ENCODE data around the gene FEN1.
A peak's percentile ranks its signal among the peaks of the same experiment; 100 is the strongest.

FEN1 gene

DNA sequence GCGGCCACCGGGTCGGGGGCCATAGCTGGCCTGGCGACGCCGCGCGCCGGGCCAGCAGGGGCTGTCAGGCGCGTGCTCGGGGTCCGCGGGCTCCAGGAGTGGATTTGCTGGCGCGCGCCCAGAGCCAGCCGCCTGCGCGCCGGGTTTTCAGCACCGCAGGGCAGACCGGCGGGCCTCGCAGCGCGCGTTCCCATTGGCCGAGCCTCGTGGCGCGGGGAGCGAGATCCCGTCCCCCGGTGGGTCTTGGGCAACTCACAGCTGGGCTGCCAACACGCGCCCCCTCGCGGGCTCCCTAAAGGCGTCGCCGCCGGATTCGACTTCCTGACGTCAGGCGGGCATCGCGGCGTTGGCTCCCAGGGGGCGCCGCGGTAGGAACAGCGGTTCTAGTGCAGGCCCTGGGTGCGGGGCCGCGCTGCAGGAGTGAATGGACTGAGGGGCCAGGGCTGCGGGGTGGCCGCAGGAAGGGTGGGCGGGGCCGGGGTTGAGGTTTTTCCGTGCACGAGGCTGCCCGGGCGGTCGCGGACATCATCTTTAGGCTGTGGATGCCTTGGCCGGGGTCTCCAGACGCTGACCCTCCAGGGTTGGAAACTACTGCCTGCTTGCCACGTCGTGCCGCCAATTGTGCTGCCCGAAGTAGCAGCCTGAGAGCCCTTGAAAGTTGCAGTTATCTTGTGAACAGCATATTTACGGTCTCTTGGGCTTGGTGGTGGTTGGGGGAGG, 24.2 kb downstream of the FEN1 start, which contains the start of gene FADS1:
TSS of gene FADS1 (minus strand) at position 268 of the 720 bp plus-strand sequence. CDS start at position 194, 74 bp downstream.
- Histone ChIP-seq H3K4me1 (ENCODE audit: control insufficient read depth in 5 of 5, insufficient read depth in 5 of 5, low read length in 5 of 5) (peaks cover 0 to 36% (median 28%) of the 10 kb centered on the region in 5 donors), H3K27ac (ENCODE audit: low read depth, low read length) (peak within 1 kb of the TSS; percentile 92), H3K36me3 (ENCODE audit: control insufficient read depth in 5 of 5, insufficient read depth in 5 of 5, low read length in 5 of 5) (peaks cover 0 to 10% (median 10%) of the 10 kb centered on the region in 5 donors), H3K9ac (ENCODE audit: low read length in 5 of 5) (peak within 1 kb of the TSS in 4 of 5 donors; percentile 70 to 93 (median 85)), H3K9me3 (ENCODE audit: control insufficient read depth in 5 of 5, low read length in 5 of 5) (no peaks in the 10 kb centered on the region), H3K4me3 (ENCODE audit: low read depth in 1 of 5, low read length in 5 of 5) (peak within 1 kb of the TSS; percentile 74 to 90 (median 87)), H3K27me3 (ENCODE audit: control insufficient read depth in 5 of 5, insufficient read depth in 4 of 5, low read length in 5 of 5) (no peaks in the 10 kb centered on the region)

DNA sequence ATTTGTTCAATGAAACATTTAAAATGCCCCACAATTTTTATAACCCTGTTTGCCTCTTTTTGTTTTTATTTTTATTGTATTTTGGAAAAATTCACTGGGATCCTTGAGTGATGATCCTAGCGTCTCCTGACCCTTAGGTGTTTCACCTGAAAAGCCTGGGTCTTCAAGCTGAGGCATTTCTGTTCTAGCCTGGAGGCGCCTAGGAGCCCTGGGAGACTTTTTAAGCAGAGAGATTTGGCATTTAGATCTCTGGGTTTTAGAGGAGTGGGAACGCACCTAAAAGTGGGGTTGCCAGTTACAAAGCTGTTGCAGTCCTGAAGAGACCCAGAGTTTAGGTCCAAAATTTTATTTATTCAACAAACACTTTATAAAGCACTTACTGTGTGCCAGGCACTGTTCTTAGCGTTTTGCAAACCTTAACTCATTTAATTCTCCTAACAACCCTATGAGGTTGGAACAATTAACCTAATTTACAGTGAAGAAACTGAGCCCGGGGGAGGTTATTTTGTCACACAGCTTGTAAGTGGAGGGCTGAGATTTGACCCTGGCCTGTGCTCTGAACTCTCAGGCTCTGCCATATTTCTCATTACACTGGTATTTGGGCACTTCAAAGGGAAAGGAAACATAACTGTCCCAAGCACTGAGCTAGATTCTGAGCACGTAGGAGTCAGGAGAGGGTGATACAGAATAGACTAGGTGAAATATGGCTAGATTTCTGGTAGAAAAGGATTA, 24.9 kb downstream of the FEN1 start:
- H3K4me1 ChIP-seq (ENCODE audit: control insufficient read depth in 5 of 5, insufficient read depth in 5 of 5, low read length in 5 of 5): peaks cover 0 to 36% (median 28%) of the 10 kb centered on the region in 5 donors
- H3K4me3 ChIP-seq (ENCODE audit: low read depth in 1 of 5, low read length in 5 of 5): peak overlapping the region in 4 of 5 donors; percentile 51 to 90 (median 71)
- H3K9ac ChIP-seq (ENCODE audit: low read length in 5 of 5): peak overlapping the region in 1 of 5 donors; percentile 68
- no peaks in the 10 kb centered on the region for H3K27me3 ChIP-seq (ENCODE audit: control insufficient read depth in 5 of 5, insufficient read depth in 4 of 5, low read length in 5 of 5)
- H3K9me3 ChIP-seq (ENCODE audit: control insufficient read depth in 5 of 5, low read length in 5 of 5): no peaks in the 10 kb centered on the region
- H3K27ac ChIP-seq (ENCODE audit: low read depth, low read length): peak overlapping the region; percentile 41
- H3K36me3 ChIP-seq (ENCODE audit: control insufficient read depth in 5 of 5, insufficient read depth in 5 of 5, low read length in 5 of 5): peaks cover 0 to 4% (median 2%) of the 10 kb centered on the region in 5 donors

DNA sequence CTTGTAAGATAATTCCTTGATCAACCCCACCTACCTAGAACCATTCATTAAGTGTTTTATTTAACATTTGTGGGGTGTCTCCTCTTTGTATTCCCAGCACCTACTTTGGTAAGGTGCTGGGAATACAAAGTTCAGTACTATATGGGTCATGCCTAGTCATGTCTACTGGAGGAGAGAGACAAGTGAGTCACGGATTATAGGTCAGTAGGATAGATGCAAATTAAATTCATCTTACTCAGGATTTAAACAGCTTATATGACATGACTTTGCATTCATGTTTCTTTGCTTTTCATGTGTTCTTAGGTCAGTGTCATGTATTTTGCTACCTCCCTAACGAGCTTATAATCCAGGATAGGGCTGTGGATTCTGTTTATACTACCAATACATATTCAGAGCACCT, 27.5 kb downstream of the FEN1 start:
- Histone ChIP-seq H3K4me3 (ENCODE audit: low read depth in 1 of 5, low read length in 5 of 5) (no peak overlapping the region), H3K36me3 (ENCODE audit: control insufficient read depth in 5 of 5, insufficient read depth in 5 of 5, low read length in 5 of 5) (no peaks in the 10 kb centered on the region), H3K9ac (ENCODE audit: low read length in 5 of 5) (no peak overlapping the region), H3K27ac (ENCODE audit: low read depth, low read length) (no peak overlapping the region), H3K9me3 (ENCODE audit: control insufficient read depth in 5 of 5, low read length in 5 of 5) (no peaks in the 10 kb centered on the region), H3K4me1 (ENCODE audit: control insufficient read depth in 5 of 5, insufficient read depth in 5 of 5, low read length in 5 of 5) (peaks cover 0 to 27% (median 22%) of the 10 kb centered on the region in 5 donors), H3K27me3 (ENCODE audit: control insufficient read depth in 5 of 5, insufficient read depth in 4 of 5, low read length in 5 of 5) (no peaks in the 10 kb centered on the region)

DNA sequence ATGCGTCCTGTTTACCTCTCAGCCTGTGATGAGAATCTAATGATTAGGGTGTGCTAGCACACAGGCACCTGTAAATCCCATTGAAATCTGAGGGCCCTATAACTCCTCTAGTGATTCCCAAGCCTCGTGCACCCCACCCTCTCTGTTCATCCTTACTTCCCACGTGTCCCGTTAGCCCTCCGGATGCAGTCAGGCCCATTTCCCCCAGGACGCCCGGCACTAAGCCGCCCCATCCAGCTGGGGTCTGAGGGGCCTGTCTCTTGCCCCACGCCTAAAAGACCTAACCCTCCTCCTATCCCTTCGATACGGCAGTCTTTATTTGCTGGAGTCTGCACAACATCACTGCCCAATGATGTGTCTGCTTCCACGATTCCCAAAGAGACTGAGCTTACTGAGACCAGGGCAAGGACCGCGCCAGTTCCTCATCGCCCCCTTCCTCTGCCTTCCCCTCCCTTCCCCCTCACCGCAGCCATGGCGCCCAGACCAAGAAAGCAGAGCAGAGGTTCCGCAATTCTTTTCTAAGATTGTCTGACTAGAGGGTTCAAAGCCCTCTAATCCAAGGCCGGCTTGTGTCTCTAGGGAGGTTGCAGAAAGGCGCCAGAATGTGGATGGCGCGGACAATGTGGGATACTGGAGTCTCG, 34.3 kb downstream of the FEN1 start:
- peak overlapping the region in 2 of 5 donors; percentile 35 to 54 for H3K9ac ChIP-seq (ENCODE audit: low read length in 5 of 5)
- peak overlapping the region; percentile 60 to 77 (median 68) for H3K4me3 ChIP-seq (ENCODE audit: low read depth in 1 of 5, low read length in 5 of 5)
- peak overlapping the region; percentile 55 for H3K27ac ChIP-seq (ENCODE audit: low read depth, low read length)
- H3K27me3 ChIP-seq (ENCODE audit: control insufficient read depth in 5 of 5, insufficient read depth in 4 of 5, low read length in 5 of 5): peaks cover 0 to 4% (median 0%) of the 10 kb centered on the region in 5 donors
- peaks cover 12 to 52% (median 40%) of the 10 kb centered on the region in 5 donors for H3K4me1 ChIP-seq (ENCODE audit: control insufficient read depth in 5 of 5, insufficient read depth in 5 of 5, low read length in 5 of 5)
- no peaks in the 10 kb centered on the region for H3K36me3 ChIP-seq (ENCODE audit: control insufficient read depth in 5 of 5, insufficient read depth in 5 of 5, low read length in 5 of 5)
- H3K9me3 ChIP-seq (ENCODE audit: control insufficient read depth in 5 of 5, low read length in 5 of 5): no peaks in the 10 kb centered on the region

DNA sequence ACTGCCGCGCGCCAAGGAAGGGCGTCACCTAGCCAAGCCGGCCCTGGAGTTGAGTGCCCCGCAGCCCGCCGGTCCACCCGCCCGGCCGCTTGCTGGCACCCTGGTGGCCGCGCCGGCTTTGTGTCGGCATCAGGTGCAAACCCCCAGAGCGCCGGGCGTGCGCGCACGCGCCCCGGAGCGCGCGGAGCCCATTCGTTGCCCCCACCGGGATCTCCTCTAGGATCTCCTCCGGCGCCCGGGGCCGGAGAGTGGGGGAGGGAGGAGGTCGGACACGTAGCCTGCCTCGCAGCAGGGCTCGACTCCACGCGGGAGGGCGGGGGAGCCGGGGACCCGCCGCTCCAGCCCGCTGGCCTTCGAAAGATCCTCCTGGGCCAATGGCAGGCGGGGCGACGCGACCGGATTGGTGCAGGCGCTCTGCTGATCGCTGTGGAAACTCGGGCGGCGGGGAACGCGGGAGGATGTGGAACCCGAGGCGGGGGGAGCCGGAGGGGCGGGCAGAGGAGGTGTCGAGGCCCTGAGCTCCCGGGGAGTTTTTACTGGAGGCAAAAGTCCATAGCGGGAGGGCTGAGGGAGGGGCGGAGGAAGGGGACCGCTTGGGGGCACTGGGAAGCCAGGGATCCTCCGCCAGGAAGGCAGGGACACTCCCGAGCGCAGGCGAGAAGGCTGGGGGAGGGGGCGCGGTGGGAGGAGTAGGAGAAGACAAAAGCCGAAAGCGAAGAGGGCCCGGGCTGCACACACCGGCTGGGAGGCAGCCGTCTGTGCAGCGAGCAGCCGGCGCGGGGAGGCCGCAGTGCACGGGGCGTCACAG, 35.1 kb downstream of the FEN1 start, which contains the start of gene FADS2:
TSS of gene FADS2 (plus strand) at position 730 of the 808 bp plus-strand sequence. CDS start 91 bp downstream, outside the sequence.
- Histone ChIP-seq H3K27me3 (ENCODE audit: control insufficient read depth in 5 of 5, insufficient read depth in 4 of 5, low read length in 5 of 5) (peaks cover 0 to 4% (median 0%) of the 10 kb centered on the region in 5 donors), H3K4me1 (ENCODE audit: control insufficient read depth in 5 of 5, insufficient read depth in 5 of 5, low read length in 5 of 5) (peaks cover 12 to 52% (median 40%) of the 10 kb centered on the region in 5 donors), H3K9ac (ENCODE audit: low read length in 5 of 5) (peak within 1 kb of the TSS; percentile 36 to 81 (median 62)), H3K27ac (ENCODE audit: low read depth, low read length) (peak within 1 kb of the TSS; percentile 55), H3K9me3 (ENCODE audit: control insufficient read depth in 5 of 5, low read length in 5 of 5) (no peaks in the 10 kb centered on the region), H3K36me3 (ENCODE audit: control insufficient read depth in 5 of 5, insufficient read depth in 5 of 5, low read length in 5 of 5) (no peaks in the 10 kb centered on the region), H3K4me3 (ENCODE audit: low read depth in 1 of 5, low read length in 5 of 5) (peak within 1 kb of the TSS; percentile 60 to 77 (median 68))

DNA sequence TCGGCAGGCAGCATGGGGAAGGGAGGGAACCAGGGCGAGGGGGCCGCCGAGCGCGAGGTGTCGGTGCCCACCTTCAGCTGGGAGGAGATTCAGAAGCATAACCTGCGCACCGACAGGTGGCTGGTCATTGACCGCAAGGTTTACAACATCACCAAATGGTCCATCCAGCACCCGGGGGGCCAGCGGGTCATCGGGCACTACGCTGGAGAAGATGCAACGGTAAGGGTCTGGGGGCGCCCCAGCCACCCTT, 35.6 kb downstream of the FEN1 start:
- Histone ChIP-seq H3K4me1 (ENCODE audit: control insufficient read depth in 5 of 5, insufficient read depth in 5 of 5, low read length in 5 of 5) (peaks cover 12 to 52% (median 40%) of the 10 kb centered on the region in 5 donors), H3K9ac (ENCODE audit: low read length in 5 of 5) (peak overlapping the region in 4 of 5 donors; percentile 36 to 62 (median 58)), H3K36me3 (ENCODE audit: control insufficient read depth in 5 of 5, insufficient read depth in 5 of 5, low read length in 5 of 5) (no peaks in the 10 kb centered on the region)

DNA sequence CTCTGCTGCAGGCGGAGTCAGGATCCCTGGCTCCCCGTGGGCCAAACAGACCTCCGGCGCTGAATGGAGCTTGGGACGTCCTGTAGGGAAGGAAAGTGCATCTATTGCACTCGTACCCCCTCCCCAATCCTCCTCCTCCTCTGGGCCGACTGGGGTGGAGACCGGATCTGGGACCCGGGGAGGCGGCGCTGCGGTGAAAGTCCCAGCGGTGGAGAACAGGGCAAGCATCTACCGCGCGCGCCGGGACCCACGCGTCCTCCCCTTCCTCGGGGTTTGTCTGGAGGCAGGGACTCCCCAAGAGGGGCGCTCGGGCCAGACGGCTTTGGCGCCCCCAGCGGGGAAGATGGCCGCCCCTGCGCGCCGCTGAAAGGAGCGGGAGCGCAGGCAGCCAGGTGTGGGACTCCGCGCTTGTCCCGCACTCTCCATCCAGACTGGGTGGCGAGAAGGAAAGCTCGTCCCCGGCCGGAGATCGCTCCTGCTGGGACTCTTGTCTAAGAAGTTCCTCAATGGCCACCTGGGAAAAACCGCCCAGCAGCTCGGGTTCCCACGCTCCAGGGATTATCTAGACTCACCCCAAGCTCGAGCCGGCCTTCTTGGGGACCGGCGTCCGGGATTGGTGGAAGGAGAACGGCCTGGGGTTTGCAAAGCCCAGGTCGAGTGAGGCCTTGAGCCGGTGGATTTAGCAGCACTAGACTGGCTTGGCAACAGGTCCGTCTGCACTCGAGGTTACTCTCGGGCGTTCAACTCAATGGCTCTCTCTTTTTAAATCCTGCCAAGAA, 36.1 kb downstream of the FEN1 start:
- Histone ChIP-seq H3K4me3 (ENCODE audit: low read depth in 1 of 5, low read length in 5 of 5) (peak overlapping the region; percentile 51 to 77 (median 68)), H3K4me1 (ENCODE audit: control insufficient read depth in 5 of 5, insufficient read depth in 5 of 5, low read length in 5 of 5) (peaks cover 12 to 53% (median 40%) of the 10 kb centered on the region in 5 donors), H3K36me3 (ENCODE audit: control insufficient read depth in 5 of 5, insufficient read depth in 5 of 5, low read length in 5 of 5) (no peaks in the 10 kb centered on the region), H3K27ac (ENCODE audit: low read depth, low read length) (peak overlapping the region; percentile 55), H3K9me3 (ENCODE audit: control insufficient read depth in 5 of 5, low read length in 5 of 5) (no peaks in the 10 kb centered on the region), H3K9ac (ENCODE audit: low read length in 5 of 5) (peak overlapping the region; percentile 36 to 81 (median 62)), H3K27me3 (ENCODE audit: control insufficient read depth in 5 of 5, insufficient read depth in 4 of 5, low read length in 5 of 5) (peaks cover 0 to 4% (median 0%) of the 10 kb centered on the region in 5 donors)

More for the DNA sequence above, 35.6 kb downstream of the FEN1 start:
- Histone ChIP-seq H3K4me3 (ENCODE audit: low read depth in 1 of 5, low read length in 5 of 5) (peak overlapping the region; percentile 38 to 77 (median 68)), H3K27ac (ENCODE audit: low read depth, low read length) (peak overlapping the region; percentile 55), H3K9me3 (ENCODE audit: control insufficient read depth in 5 of 5, low read length in 5 of 5) (no peaks in the 10 kb centered on the region), H3K27me3 (ENCODE audit: control insufficient read depth in 5 of 5, insufficient read depth in 4 of 5, low read length in 5 of 5) (peaks cover 0 to 4% (median 0%) of the 10 kb centered on the region in 5 donors)

DNA sequence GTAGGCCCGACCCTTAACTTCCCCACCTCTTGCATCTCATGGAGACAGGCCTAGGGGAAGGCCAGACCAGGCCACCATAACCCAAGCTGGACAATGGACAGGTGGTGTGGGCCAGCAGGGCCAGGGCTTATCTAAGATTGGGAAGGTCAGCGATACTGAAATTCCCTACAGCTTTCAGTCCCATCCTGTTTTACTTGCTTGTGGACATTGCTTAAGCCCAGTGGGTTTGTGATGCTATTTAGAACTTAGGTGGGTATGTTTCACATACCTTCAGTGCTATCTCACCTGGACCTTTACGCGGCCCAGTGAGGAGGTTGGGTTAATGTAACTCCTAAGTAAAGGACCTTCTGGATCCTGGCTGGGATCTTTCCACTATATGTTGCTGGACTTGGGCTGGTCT, 37.1 kb downstream of the FEN1 start:
- H3K4me1 ChIP-seq (ENCODE audit: control insufficient read depth in 5 of 5, insufficient read depth in 5 of 5, low read length in 5 of 5): peaks cover 14 to 62% (median 48%) of the 10 kb centered on the region in 5 donors
- peak overlapping the region in 1 of 5 donors; percentile 21 for H3K9ac ChIP-seq (ENCODE audit: low read length in 5 of 5)
- H3K27me3 ChIP-seq (ENCODE audit: control insufficient read depth in 5 of 5, insufficient read depth in 4 of 5, low read length in 5 of 5): peaks cover 0 to 4% (median 0%) of the 10 kb centered on the region in 5 donors
- peak overlapping the region; percentile 55 for H3K27ac ChIP-seq (ENCODE audit: low read depth, low read length)
- H3K4me3 ChIP-seq (ENCODE audit: low read depth in 1 of 5, low read length in 5 of 5): peak overlapping the region in 1 of 5 donors; percentile 77
- H3K9me3 ChIP-seq (ENCODE audit: control insufficient read depth in 5 of 5, low read length in 5 of 5): no peaks in the 10 kb centered on the region
- no peaks in the 10 kb centered on the region for H3K36me3 ChIP-seq (ENCODE audit: control insufficient read depth in 5 of 5, insufficient read depth in 5 of 5, low read length in 5 of 5)

Data from subcutaneous abdominal adipose tissue (tissue), 5 donors.